Tibial nerve (tissue), 4 donors: Measurements from ENCODE around the gene ARHGAP6.

Source experiments
- EP300 ChIP-seq, 2 donors: sonication (generic); formaldehyde crosslinking; IDR thresholded peaks; one replicate each; pipeline ENCODE4 v1.6.1; 2017; ENCODE audit warnings: antibody characterized with exemption in 2 of 2, mild to moderate bottlenecking in 1 of 2
- POLR2A ChIP-seq, 2 donors: fragments of 450-650 bp; IDR thresholded peaks; one replicate each; pipeline ENCODE4 v1.6.1; 2017; ENCODE audit warnings: antibody characterized with exemption in 2 of 2, mild to moderate bottlenecking in 2 of 2, moderate library complexity in 2 of 2
- TF ChIP-seq, protein P1 (sequence below), 5 experiments: fragments of 200-600 bp in 3 of 5; fragments of 450-650 bp in 2 of 5; sonication (generic) in 3 of 5; IDR thresholded peaks; one replicate each; pipeline ENCODE4 v1.5.1; 2016 to 2019; ENCODE audit warnings: antibody characterized with exemption in 5 of 5, mild to moderate bottlenecking in 3 of 5, moderate library complexity in 2 of 5

DNA sequence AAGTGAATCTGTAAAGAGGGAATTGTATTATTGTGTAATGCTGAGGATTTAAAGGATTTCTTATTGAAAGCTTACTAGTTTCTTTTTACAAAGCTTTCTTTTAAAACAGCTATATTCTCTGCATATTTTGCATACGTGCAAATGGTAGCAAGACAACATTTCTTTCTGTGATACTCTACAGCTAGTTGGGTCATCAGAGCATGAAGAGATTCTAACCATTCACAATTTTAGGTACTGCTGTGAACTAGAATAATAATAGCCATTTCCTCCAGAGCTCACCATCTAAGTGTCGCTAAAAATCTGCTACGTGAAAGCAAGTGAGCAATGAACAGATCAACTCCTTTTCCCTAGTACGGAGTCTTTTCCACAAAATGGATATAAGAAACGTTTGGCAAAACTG lies 37.3 kb downstream of the ARHGAP6 start:
- TF ChIP-seq, protein P1, sequence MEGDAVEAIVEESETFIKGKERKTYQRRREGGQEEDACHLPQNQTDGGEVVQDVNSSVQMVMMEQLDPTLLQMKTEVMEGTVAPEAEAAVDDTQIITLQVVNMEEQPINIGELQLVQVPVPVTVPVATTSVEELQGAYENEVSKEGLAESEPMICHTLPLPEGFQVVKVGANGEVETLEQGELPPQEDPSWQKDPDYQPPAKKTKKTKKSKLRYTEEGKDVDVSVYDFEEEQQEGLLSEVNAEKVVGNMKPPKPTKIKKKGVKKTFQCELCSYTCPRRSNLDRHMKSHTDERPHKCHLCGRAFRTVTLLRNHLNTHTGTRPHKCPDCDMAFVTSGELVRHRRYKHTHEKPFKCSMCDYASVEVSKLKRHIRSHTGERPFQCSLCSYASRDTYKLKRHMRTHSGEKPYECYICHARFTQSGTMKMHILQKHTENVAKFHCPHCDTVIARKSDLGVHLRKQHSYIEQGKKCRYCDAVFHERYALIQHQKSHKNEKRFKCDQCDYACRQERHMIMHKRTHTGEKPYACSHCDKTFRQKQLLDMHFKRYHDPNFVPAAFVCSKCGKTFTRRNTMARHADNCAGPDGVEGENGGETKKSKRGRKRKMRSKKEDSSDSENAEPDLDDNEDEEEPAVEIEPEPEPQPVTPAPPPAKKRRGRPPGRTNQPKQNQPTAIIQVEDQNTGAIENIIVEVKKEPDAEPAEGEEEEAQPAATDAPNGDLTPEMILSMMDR (IDR thresholded peaks at IDR 0.05): no peak
- TF ChIP-seq POLR2A (IDR thresholded peaks at IDR 0.05) (no peak), EP300 (IDR thresholded peaks at IDR 0.05) (no peak)
